ENCODE data around the gene SRC.
A peak's percentile ranks its signal among the peaks of the same experiment; 100 is the strongest.
"Not testable (repeated sequence)": the region's sequence is repeated elsewhere in the genome, so short reads cannot be mapped to it uniquely, and the experiment has no call there.

SRC gene

DNA sequence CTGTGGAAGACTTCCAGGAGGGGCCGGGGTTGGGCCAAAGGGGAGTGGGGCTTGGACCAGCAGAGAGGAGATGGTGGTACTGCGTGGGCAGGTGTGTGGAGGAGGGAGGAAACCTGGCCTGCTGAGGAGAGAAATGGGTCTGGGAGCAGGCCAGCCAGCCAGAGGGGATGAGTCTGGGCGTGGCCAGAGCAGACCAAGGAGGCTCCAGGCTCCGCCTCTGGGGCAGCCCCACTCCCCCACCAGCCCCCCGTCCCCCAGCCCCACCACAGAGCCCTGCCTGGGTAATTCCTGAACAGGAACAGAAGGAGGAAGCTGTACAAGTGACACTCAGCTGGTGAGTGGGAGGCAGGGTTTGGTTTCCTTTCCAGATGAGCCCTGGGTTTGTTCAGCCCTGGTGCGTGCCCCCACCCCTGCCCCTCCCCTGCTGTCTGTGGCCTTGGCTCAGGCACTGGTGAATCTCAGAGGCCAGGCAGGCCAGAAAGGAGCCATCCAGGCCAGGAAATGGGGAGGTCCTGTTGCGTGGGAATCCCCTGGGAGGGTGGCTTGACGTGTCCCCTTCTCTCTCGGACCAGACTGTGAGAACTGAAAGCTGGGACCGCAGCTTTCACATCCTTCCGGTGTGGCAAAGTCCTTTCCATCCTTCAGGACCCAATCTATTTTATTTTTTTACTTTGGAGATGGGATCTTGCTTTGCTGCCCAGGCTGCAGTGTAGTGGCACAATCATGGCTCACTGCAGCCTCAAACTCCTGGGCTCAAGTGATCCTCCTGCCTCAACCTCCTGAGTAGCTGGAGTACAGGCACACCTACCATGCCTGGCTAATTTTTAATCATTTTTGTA lies 9.4 kb upstream of the SRC start:
- DNase-seq (ENCODE audit: low spot score) (peak; percentile 48), FAIRE-seq (no peak)

DNA sequence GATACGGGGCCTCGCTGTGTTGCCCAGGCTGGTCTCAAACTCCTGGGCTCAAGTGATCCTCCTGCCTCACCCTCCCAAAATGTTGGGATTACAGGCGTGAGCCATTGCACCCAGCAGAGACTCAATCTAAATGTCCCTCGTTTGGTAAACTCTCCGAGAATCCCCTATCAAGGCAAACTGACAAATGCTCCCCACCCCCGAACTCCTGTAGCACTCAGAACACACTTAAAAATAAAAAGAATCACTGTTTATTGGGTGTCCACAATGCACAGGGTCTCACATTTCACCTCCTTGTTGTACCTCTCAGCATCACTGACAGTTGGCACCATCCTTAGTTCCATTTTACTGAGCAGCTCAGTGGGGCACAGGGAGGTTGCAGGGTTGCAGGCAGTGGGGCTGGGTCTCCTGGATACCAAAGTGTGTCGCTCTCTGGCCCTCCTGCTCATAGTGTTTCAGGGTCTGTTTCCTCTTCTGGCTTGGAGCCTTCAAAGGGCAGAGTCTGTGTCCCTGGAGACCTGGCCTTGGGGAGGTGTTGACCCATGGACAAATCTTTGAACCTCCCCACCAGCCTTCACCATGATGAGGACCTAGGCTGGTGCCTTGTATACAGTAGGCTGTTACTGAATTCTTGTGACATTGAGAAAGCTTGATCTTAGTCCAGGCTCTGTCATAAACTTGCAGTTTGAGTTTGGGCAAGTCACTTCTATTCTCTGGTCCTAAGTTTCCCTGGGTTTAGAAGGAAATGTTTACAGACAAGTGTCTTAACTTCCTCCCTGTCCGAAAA lies 8.5 kb upstream of the SRC start:
- DNase-seq (ENCODE audit: low spot score) (no peak), FAIRE-seq (no peak)

DNA sequence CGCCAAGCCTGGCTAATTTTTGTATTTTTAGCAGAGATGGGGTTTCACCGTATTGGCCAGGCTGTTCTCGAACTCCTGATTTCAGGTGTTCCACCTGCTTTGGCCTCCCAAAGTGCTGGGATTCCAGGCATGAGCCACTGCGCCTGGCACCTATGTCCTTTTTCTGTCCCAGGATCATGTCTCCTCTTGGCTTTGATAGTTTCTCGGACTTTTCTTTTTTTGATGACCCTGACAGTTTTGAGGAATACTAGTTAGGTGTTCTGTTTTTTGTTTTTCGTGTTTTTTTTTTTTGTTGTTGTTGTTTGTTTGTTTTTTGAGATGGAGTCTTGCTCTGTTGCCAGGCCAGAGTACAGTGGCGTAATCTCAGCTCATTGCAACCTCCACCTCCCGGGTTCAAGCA lies 7.6 kb upstream of the SRC start:
- DNase-seq (ENCODE audit: low spot score); FAIRE-seq: not testable (repeated sequence)

DNA sequence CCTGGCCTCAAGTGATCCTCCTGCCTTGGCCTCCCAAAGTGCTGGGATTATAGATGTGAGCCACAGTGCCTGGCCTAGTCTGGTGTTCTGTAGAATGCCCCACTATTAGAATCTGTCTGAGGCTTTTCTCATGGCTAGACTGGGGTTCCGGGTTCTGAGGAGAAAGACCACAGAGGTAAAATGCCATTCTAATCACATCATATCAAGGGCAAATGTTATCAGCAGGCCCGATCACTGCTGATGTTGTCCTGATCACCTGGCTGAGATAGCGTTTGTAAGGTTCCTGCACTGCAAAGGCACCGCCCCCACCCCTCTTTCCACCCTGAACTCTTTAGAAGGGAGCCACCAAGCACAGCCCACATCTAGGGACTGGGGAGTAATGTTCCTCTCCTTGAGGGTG lies 6.7 kb upstream of the SRC start:
- FAIRE-seq (no peak), DNase-seq (ENCODE audit: low spot score) (no peak)

DNA sequence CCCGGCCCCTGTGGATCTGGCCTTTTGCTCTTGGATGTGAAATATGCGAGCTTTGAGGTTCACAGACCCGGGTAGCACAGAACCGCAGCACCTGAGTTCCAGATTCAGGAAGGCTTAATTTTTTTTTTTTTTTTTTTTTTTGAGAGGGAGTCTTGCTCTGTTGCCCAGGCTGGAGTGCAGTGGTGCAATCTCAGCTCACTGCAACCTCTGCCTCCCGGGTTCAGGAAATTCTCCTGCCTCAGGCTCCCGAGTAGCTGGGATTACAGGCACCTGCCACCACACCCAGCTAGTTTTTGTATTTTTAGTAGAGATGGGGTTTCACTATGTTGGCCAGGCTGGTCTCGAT lies 6.2 kb upstream of the SRC start:
- not testable (repeated sequence) for FAIRE-seq; DNase-seq (ENCODE audit: low spot score)

DNA sequence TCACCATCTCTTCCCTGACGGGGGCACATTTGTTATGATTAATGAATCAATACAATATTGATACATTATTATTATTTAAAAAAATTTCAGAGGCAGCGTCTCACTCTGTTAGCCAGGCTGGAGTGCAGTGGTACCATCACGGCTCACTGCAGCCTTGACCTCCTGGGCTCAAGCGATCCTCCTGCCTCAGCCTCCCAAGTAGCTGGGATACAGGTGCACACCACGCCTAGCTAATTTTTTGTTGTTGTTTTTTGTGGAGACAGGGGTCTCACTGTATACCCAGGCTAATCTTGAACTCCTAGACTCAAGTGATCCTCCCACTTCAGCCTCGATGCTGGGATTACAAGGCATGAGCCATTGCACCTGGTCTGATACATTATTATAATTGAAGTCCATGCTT lies 4.9 kb upstream of the SRC start:
- DNase-seq (ENCODE audit: low spot score) (no peak), FAIRE-seq (no peak)

DNA sequence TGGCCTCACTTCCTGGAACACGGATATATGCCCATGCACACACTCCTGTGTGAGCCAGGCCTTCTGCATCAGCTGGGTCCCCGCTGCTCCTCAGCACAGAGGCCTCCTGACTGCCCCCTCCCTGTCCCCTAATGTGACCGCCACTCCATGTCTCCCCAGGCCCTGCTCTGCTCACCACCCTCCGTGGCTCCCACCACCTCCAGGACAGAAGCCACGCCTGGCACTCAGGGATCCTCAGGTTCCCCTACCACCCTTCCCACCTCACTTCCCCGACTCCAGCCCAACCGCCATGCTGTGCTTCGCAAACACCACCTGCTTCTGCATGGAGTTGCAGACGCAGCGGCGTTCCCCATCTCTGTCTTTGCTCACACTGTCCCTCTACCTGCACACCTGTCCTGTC lies 4.3 kb upstream of the SRC start:
- no peak for DNase-seq (ENCODE audit: low spot score)
- no peak for FAIRE-seq

DNA sequence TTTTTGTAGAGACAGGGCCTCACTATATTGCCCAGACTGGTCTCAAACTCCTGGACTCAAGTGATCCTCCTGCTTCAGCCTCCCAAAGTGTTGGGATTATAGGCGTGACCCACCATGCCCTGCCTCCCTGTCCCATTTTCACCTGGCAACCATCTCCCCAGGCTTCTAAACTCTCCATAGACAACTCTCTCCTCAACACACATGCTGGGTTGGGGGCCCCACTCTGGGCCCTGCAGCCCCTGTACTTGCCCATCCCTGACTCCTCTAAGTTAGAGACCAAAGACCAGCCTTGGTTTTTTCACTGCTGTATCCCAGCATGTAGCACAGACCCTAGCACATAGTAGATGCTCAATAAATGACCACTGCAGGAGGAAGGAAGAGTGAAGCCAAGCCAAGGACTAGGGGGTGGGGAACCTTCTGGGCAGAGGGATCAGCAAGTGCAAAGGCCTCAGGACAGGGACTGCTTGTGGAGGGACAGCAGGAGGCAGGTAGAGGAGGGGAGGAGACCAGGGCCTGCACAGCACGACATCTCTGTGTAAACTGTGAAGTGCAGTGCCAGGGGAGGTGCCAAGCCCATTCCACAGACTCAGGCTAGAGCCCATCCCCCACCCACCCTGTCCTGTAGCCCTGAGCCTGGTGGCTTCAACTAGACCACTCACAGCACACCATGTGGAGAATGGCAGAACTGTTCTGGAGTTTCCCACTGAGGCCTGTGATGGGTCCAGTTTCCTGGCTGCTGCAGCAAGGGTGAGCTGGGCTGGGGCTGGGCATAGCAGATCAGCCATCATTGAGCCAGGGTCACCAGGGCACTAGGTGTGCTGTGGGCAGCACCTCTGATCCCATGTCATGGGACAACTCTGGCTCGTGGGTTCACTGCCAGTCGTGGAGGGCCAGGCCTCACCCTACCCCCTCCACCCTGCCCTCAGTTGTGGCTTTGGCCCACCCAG lies 3.4 kb upstream of the SRC start:
- DNase-seq (ENCODE audit: low spot score) (no peak), FAIRE-seq (no peak)

DNA sequence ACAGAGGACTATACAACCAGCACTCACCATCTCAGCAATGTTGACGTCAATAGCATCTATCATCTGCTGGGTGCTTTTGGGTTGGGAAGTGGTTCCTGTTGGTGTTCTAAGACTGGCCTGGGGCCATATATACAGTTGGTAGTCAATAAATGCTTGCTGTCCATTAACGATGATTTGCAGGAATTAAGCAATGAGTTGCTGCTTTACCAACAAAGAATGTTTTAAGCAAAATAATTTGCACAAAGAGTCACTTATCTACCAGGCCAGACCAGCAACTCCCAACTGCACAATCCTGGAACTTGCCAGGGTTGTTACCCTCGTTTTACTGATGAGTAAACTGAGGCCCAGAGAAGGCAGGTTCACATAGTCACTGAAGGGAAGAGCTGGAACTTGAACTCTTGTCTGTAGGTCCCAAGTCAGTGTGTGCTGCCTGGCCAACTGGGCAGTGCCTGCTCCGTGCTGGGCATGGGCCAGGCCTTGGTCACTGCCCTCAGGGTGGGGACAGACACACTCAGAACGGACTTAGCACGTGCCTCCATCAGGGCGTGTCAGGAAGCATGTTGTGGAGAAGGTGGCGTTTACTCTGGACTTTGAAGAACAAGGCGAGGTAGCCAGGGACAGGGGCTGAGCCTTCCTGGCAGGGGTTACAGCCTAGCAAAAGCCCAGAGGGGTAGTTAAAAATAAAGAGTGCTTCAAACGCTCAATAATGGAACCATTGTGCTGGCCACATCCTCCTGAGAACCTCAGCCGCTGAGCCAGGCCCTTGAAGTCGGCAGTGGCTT lies 2.5 kb upstream of the SRC start:
- DNase-seq (ENCODE audit: low spot score) (no peak), FAIRE-seq (no peak)

DNA sequence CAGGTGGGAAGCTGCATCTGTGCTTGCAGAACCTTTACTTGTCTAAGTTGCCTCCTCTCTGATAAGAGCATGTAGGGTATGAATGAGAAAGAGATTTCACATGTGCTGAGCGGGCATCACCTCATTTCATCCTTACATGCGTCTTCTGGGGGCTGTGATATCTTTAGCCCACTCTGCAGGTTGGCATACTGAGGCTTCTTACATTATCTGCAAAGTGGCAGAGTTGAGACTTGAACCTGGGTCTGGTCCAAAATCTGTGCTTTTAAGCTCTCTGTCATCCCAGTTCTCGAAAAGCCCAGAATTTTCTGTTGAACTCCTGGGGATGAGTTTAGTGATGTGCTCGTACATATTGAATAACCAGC lies 2.0 kb upstream of the SRC start:
- DNase-seq (ENCODE audit: low spot score) (no peak), FAIRE-seq (no peak)

DNA sequence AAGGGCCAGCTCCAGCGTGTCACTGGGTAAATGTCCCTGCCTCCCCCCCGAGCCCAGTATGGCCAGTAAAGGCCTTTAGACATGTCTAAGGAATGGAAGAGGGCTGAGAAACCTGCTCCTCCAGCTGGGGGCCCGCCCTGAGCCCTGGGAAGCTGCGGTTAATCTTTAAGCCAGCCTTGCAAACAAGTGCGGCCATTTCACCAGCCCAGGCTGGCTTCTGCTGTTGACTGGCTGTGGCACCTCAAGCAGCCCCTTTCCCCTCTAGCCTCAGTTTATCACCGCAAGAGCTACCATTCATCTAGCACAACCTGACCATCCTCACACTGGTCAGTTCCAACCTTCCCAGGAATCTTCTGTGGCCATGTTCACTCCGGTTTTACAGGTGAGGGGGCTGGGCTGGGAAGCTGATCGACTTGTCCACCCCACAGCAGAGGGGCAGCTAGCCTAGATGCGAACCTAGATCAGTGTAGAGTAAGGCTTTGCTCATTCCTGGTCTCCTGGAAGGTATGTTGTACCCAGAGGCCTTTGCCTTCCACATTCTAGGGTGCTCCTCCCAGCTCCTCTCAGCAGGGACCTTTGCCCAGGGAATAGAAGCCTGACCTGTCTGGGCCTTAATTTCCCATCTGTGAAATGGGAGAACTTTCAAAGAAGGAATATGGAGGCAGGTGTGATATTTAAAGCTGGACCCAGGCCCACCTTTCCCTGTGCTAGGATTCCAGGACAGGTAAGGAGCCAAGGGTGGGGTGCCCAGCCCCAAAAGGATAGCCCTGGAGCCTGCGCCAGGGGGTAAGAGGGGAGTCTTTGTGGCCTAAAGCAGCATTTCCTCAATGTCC lies 1.2 kb upstream of the SRC start:
- FAIRE-seq (no peak), DNase-seq (ENCODE audit: low spot score) (no peak)

DNA sequence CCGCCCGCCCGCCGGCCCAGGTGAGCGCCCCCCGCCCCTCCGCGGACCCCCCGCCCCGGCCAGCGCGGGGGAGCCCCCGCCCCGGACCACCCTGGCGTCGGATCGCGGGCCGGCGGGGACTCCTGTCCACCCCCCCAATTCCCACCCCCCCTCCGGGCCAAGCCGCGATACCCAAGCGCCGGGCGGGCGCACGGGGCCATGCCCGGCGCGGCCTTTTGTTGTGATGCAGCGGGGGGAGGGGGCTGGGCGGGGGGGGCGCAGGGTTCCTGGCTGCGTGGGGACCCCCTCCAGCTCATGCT lies 245 bp downstream of the SRC start:
- DNase-seq (ENCODE audit: low spot score) = peak; percentile 66
- FAIRE-seq = no peak

DNA sequence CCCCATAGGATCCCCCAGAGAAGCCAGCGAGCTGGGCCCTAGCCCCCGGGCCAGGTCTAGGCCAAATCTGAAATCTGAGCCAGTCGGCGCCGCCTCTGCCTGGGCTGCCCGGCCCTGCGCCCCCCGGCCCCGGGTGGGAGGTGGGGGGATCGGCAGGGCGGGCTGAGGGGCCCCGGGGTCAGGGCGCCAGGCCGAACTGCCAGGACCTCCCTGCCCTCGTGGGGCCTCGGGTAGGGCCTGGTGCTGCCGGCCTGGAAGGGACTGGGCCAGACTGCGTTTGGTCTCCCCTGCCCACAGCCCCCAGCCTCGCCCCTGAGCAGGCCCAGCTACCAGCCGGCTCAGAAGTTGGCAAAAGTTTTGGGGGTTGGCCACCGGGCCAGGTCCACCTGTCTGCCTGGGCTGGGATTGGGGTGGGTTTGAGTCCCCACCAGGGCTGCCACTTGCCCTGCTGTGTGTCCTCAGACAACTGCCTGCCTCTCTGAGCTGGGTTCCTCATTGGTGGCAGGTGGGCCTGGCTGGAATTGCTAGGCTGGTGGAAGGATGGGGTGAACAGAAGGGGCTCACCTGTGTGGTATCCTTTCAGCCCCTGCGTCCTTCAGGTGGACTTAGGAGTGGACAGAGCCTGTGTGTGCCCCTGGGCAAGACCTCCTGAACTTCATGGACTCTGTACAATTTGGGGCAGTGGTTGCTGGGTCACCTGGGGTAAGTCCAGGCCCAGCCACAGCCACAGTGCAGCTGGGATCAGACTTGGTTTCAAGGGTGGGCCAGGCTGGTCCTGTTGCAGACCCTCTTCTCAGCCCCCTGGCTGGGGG lies 801 bp downstream of the SRC start:
- FAIRE-seq = no peak
- DNase-seq (ENCODE audit: low spot score) = no peak

DNA sequence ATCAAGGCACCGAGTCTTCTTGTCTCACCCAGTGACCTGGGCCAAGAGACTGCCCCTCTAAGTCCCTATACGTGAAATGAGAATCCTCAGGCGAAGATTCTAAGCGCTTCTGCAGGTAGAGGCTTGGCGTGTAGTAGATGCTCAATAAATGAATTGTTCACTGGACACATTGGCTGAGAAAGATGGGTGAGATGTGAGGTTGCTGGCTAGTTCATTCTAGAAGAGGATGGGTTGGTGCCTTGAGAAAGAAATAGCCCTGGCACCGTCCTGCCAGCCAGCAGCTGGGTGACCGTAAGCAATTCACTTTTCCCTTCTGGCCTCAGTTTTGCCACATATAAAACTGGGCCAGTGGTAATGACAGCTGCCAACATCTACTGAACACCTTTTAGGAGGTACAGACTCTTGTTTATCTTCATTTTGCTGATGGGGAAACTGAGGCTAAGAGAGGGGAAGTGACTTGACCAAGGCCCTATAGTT lies 1.4 kb downstream of the SRC start:
- FAIRE-seq (no peak), DNase-seq (ENCODE audit: low spot score) (no peak)

DNA sequence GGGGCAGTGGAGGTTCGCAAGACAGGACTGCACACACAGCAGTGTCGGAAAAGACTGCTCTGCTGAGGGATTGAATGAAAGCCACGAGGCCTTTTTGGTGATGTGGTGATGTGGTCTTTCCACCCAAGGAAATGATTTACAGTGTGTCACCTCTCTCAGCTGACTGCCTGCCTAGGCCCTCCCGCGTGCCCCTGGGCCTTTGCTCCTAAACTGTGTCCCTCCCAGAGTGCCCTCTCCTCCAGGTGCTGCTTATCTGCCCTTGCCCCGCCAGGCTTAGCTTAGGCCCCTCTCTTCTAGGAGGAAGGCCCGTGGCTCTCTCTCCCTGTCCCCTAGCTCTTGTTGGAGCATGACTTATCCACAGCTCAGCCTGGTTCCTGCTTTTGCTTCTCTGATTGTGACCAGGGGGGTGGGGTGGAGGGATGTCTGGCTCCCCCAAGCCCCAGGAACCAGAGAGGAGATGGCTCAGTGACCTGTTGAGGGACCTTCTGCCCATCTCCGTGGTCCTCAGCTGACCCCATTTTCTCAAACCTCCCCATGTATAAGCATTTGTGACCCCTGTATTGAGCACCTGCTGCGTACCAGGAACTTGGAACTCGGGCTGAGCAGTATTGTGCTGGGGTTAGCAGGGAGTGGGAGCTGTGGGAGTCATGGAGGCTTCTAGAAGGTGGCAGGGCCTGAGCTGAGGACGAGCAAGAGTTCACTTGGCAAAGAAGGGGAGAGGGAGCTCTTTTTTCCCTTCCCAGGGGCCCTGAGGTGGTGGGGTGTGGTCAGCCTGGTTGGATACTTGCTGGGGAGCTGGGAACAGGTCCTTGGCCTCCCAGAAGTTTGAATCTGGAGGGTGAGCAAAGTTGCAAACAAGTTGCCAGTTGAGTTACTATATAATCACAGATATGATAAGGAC lies 2.2 kb downstream of the SRC start:
- no peak for DNase-seq (ENCODE audit: low spot score)
- no peak for FAIRE-seq

DNA sequence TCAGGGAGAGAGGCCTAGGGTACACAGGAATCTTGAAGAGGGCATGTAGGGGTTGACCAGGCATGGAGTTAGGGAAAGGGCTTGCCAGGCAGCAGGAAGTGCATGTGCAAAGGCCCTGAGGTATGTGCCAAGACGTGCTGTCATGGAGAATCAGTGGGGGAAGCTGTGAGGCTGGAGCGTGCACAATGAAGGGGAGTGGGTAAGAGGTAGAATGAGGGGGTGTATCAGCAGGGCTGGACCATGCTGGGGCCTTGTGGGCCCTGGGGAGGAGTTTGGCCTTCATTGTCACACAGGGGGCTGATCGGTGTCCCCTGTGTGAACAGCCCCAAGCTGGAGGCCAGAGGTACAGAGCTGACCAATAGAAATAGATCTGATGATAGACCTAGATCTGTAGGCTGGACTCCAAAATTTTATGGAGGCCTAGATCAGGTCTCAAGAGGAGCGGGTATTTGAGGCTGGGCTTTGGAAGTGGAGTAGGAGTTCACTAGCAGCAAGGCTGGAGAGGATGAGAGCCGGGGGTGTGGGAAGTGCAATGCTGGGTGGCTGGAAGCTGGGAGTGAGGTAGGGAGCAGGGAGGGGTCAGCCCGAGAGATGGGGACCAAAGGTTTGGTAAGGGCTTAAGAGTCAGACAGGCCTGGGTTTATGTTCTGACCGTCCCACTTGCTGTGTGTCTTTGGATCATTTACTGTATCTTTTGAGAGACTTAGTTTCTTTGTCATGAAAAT lies 3.0 kb downstream of the SRC start:
- no peak for FAIRE-seq
- no peak for DNase-seq (ENCODE audit: low spot score)
